DOHH2 (cell line): Measurements from ENCODE around the gene SMAD7.

ENCODE experiments used
- H3F3A ChIP-seq: fragments of 200-600 bp; sonication (generic), shearing (Covaris generic); 2 replicates; pipeline ENCODE4 v1.6.0; 2016; ENCODE audit warnings: antibody characterized with exemption, mild to moderate bottlenecking; ENCODE audit not compliant: control insufficient read depth, insufficient read depth
- H3K27ac ChIP-seq: fragments of 200-600 bp; sonication (generic); 2 replicates; pipeline ENCODE4 v1.5.1; 2014; ENCODE audit warnings: low read depth, mild to moderate bottlenecking, low read length, moderate library complexity
- H3K27me3 ChIP-seq: fragments of 200-600 bp; sonication (generic); 2 replicates; pipeline ENCODE4 v1.6.1; 2014; ENCODE audit warnings: mild to moderate bottlenecking, low read length, mixed read lengths; ENCODE audit not compliant: control insufficient read depth
- H3K36me3 ChIP-seq: fragments of 200-600 bp; sonication (generic); 2 replicates; pipeline ENCODE4 v1.6.1; 2014; ENCODE audit warnings: mild to moderate bottlenecking, low read length, moderate library complexity, mixed read lengths; ENCODE audit not compliant: control insufficient read depth
- H3K4me1 ChIP-seq: fragments of 200-600 bp; sonication (generic); 2 replicates; pipeline ENCODE4 v1.6.1; 2014; ENCODE audit warnings: mild to moderate bottlenecking, low read length, mixed read lengths; ENCODE audit not compliant: control insufficient read depth
- H3K4me2 ChIP-seq: fragments of 200-600 bp; sonication (generic); 2 replicates; pipeline ENCODE4 v1.6.0; 2014; ENCODE audit warnings: mild to moderate bottlenecking, low read length, moderate library complexity
- H3K4me3 ChIP-seq: fragments of 200-600 bp; sonication (generic); 2 replicates; pipeline ENCODE4 v1.5.1; 2014; ENCODE audit warnings: mild to moderate bottlenecking, low read length, mixed read lengths
- H3K79me2 ChIP-seq: fragments of 200-600 bp; sonication (generic); 2 replicates; pipeline ENCODE4 v1.6.1; 2014; ENCODE audit warnings: mild to moderate bottlenecking, low read length, mixed read lengths; ENCODE audit not compliant: control insufficient read depth
- H3K9me2 ChIP-seq: fragments of 200-600 bp; sonication (generic); replicated peaks from 2 replicates; pipeline ENCODE4 v1.6.1; 2014; ENCODE audit warnings: mild to moderate bottlenecking, low read length, mixed read lengths; ENCODE audit not compliant: control insufficient read depth
- H3K9me3 ChIP-seq: fragments of 200-600 bp; sonication (generic); 2 replicates; pipeline ENCODE4 v1.6.1; 2014; ENCODE audit warnings: antibody characterized with exemption, low read length, mixed read lengths; ENCODE audit not compliant: control insufficient read depth, insufficient read depth
- H4K20me1 ChIP-seq: fragments of 200-600 bp; sonication (generic); 2 replicates; pipeline ENCODE4 v1.6.0; 2014; ENCODE audit warnings: low read depth, mild to moderate bottlenecking, antibody characterized with exemption, low read length, moderate library complexity; ENCODE audit not compliant: control insufficient read depth, insufficient read depth
- CTCF ChIP-seq: fragments of 200-600 bp; sonication (generic); IDR thresholded peaks from one replicate; pipeline ENCODE4 v1.5.1; 2014; ENCODE audit warnings: antibody characterized with exemption, mild to moderate bottlenecking, low read depth, low read length; ENCODE audit not compliant: poor library complexity, severe bottlenecking
- EZH2phosphoT487 ChIP-seq: fragments of 200-600 bp; sonication (generic); IDR thresholded peaks from 2 replicates; pipeline ENCODE4 v1.6.1; 2017; ENCODE audit warnings: borderline replicate concordance, mild to moderate bottlenecking, antibody characterized with exemption, low read length, moderate library complexity, mixed read lengths

The SMAD7 gene

GRCh38 chr18:48946329-48946835 lies 4.4 kb downstream of the SMAD7 start:
- no peaks in the 10 kb centered on the region for H3K79me2 ChIP-seq
- 0 out of 2 replicates have a peak overlapping the region, but pooled peaks have one; percentile 8 for H3K4me2 ChIP-seq
- H3K4me1 ChIP-seq = peaks cover 53% of the 10 kb centered on the region
- H3K9me3 ChIP-seq = no peaks in the 10 kb centered on the region
- H3K27me3 ChIP-seq = peaks cover 69% of the 10 kb centered on the region
- 0 out of 2 replicates have a peak, but pooled peaks cover 4% of the 10 kb centered on the region for H4K20me1 ChIP-seq
- no peaks in the 10 kb centered on the region for H3K9me2 ChIP-seq
- no peak for TF ChIP-seq CTCF
- no peak for TF ChIP-seq EZH2phosphoT487
- H3F3A ChIP-seq = no peaks in the 10 kb centered on the region
- no peak overlapping the region for H3K27ac ChIP-seq
- no peaks in the 10 kb centered on the region for H3K36me3 ChIP-seq
- no peak overlapping the region for H3K4me3 ChIP-seq

GRCh38 chr18:48945953-48946217 lies 4.9 kb downstream of the SMAD7 start:
- Histone ChIP-seq H3K4me2 (no peak overlapping the region), H3K9me2 (no peaks in the 10 kb centered on the region), H3K79me2 (no peaks in the 10 kb centered on the region), H3K27me3 (peaks cover 67% of the 10 kb centered on the region), H3K27ac (no peak overlapping the region), H3K36me3 (no peaks in the 10 kb centered on the region), H4K20me1 (0 out of 2 replicates have a peak, but pooled peaks cover 4% of the 10 kb centered on the region), H3K9me3 (no peaks in the 10 kb centered on the region), H3F3A (0 out of 2 replicates have a peak, but pooled peaks cover 2% of the 10 kb centered on the region), H3K4me3 (no peak overlapping the region), H3K4me1 (peaks cover 53% of the 10 kb centered on the region)
- TF ChIP-seq CTCF (no peak), EZH2phosphoT487 (no peak)

- no peak overlapping the region for H3K4me3 ChIP-seq
- H3K79me2 ChIP-seq = no peaks in the 10 kb centered on the region
- H4K20me1 ChIP-seq = no peaks in the 10 kb centered on the region
- H3K9me2 ChIP-seq = no peaks in the 10 kb centered on the region
- TF ChIP-seq CTCF (no peak), EZH2phosphoT487 (no peak)
- H3F3A ChIP-seq = 0 out of 2 replicates have a peak, but pooled peaks cover 3% of the 10 kb centered on the region
- H3K4me1 ChIP-seq = peaks cover 55% of the 10 kb centered on the region
- H3K27ac ChIP-seq = no peak overlapping the region
- H3K9me3 ChIP-seq = no peaks in the 10 kb centered on the region
- no peaks in the 10 kb centered on the region for H3K36me3 ChIP-seq
- peaks cover 62% of the 10 kb centered on the region for H3K27me3 ChIP-seq
- no peak overlapping the region for H3K4me2 ChIP-seq
Measured at GRCh38 chr18:48944634-48945033, 6.1 kb downstream of the SMAD7 start.
